MM.1S (cell line): ENCODE measurements around the gene ARHGAP45.

Source experiments
- DNase-seq: peaks from one replicate; pipeline ENCODE4 v3.0.0-alpha.2; 2015
- H2AFZ ChIP-seq: fragments of 300-600 bp; sonication (generic); 2 replicates; pipeline ENCODE4 v1.6.0; 2016; ENCODE audit warnings: antibody characterized with exemption, low read length
- H3F3A ChIP-seq: fragments of 300-600 bp; sonication (generic); 2 replicates; pipeline ENCODE4 v1.6.1; 2016; ENCODE audit warnings: mild to moderate bottlenecking, antibody characterized with exemption, low read length, moderate library complexity, mixed read lengths; ENCODE audit not compliant: insufficient read depth
- H3K27ac ChIP-seq: fragments of 300-600 bp; sonication (generic); 2 replicates; pipeline ENCODE4 v1.5.1; 2016; ENCODE audit warnings: mild to moderate bottlenecking, low read length
- H3K27me3 ChIP-seq: fragments of 300-600 bp; sonication (generic); replicated peaks from 2 replicates; pipeline ENCODE4 v1.6.0; 2016; ENCODE audit warnings: low read length; ENCODE audit not compliant: insufficient read depth
- H3K36me3 ChIP-seq: fragments of 300-600 bp; sonication (generic); replicated peaks from 2 replicates; pipeline ENCODE4 v1.6.1; 2016; ENCODE audit warnings: mild to moderate bottlenecking, low read length, mixed read lengths; ENCODE audit not compliant: insufficient read depth
- H3K4me1 ChIP-seq: fragments of 300-600 bp; sonication (generic); 2 replicates; pipeline ENCODE4 v1.6.1; 2016; ENCODE audit warnings: low read length, mixed read lengths
- H3K4me2 ChIP-seq: fragments of 300-600 bp; sonication (generic); 2 replicates; pipeline ENCODE4 v1.6.0; 2016; ENCODE audit warnings: low read depth, low read length
- H3K4me3 ChIP-seq: fragments of 300-600 bp; sonication (generic); 2 replicates; pipeline ENCODE4 v1.5.1; 2016; ENCODE audit warnings: low read length, mixed read lengths
- H3K79me2 ChIP-seq: fragments of 300-600 bp; sonication (generic); 2 replicates; pipeline ENCODE4 v1.6.1; 2016; ENCODE audit warnings: mixed run types, low read length, mixed read lengths
- H3K9ac ChIP-seq: fragments of 300-600 bp; sonication (generic); 2 replicates; pipeline ENCODE4 v1.6.1; 2016; ENCODE audit warnings: low read length, mixed read lengths
- H3K9me2 ChIP-seq: fragments of 300-600 bp; sonication (generic); replicated peaks from 2 replicates; pipeline ENCODE4 v1.6.1; 2016; ENCODE audit warnings: mild to moderate bottlenecking, low read length, mixed read lengths; ENCODE audit not compliant: insufficient read depth
- H3K9me3 ChIP-seq: fragments of 300-600 bp; sonication (generic); replicated peaks from 2 replicates; pipeline ENCODE4 v1.6.1; 2016; ENCODE audit warnings: mild to moderate bottlenecking, low read length, mixed read lengths; ENCODE audit not compliant: insufficient read depth
- H4K20me1 ChIP-seq: fragments of 300-600 bp; sonication (generic); 2 replicates; pipeline ENCODE4 v1.6.1; 2016; ENCODE audit warnings: mild to moderate bottlenecking, low read length, moderate library complexity, mixed read lengths; ENCODE audit not compliant: insufficient read depth
- EZH2 ChIP-seq: fragments of 300-600 bp; sonication (generic); optimal IDR thresholded peaks from 2 replicates; pipeline ENCODE3; 2017; ENCODE audit warnings: low read depth, mild to moderate bottlenecking, antibody characterized with exemption, low read length, mixed read lengths
- EZH2phosphoT487 ChIP-seq: fragments of 300-600 bp; sonication (generic); IDR thresholded peaks from 2 replicates; pipeline ENCODE4 v1.6.1; 2018; ENCODE audit warnings: antibody characterized with exemption, low read length
- TF ChIP-seq, protein P1 (sequence below): fragments of 300-600 bp; sonication (generic); IDR thresholded peaks from 2 replicates; pipeline ENCODE4 v1.5.1; 2016; ENCODE audit warnings: antibody characterized with exemption, low read length, mixed read lengths

The ARHGAP45 gene

GRCh38 chr19:1086613-1087012, 19.6 kb downstream of the ARHGAP45 start:
- Histone ChIP-seq H3K4me3 (no peak overlapping the region), H3K9me2 (no peaks in the 10 kb centered on the region), H3K36me3 (peaks cover 20% of the 10 kb centered on the region), H3K9ac (no peak overlapping the region), H3K4me1 (peaks cover 6% of the 10 kb centered on the region; the same call in 1 of the 2 replicates), H3K9me3 (no peaks in the 10 kb centered on the region), H4K20me1 (0 out of 2 replicates have a peak, but pooled peaks cover 7% of the 10 kb centered on the region), H3K79me2 (peaks cover 32% of the 10 kb centered on the region), H2AFZ (no peak overlapping the region), H3K27ac (no peak overlapping the region), H3K4me2 (no peak overlapping the region), H3K27me3 (no peaks in the 10 kb centered on the region), H3F3A (peaks cover 50% of the 10 kb centered on the region)
- TF ChIP-seq, protein P1, sequence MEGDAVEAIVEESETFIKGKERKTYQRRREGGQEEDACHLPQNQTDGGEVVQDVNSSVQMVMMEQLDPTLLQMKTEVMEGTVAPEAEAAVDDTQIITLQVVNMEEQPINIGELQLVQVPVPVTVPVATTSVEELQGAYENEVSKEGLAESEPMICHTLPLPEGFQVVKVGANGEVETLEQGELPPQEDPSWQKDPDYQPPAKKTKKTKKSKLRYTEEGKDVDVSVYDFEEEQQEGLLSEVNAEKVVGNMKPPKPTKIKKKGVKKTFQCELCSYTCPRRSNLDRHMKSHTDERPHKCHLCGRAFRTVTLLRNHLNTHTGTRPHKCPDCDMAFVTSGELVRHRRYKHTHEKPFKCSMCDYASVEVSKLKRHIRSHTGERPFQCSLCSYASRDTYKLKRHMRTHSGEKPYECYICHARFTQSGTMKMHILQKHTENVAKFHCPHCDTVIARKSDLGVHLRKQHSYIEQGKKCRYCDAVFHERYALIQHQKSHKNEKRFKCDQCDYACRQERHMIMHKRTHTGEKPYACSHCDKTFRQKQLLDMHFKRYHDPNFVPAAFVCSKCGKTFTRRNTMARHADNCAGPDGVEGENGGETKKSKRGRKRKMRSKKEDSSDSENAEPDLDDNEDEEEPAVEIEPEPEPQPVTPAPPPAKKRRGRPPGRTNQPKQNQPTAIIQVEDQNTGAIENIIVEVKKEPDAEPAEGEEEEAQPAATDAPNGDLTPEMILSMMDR: no peak
- TF ChIP-seq EZH2 (no peak), EZH2phosphoT487 (no peak)
- no peak for DNase-seq

GRCh38 chr19:1087813-1088415, 20.9 kb downstream of the ARHGAP45 start:
- H3K9me3 ChIP-seq: no peaks in the 10 kb centered on the region
- no peaks in the 10 kb centered on the region for H3K27me3 ChIP-seq
- H3K9ac ChIP-seq: no peak overlapping the region
- H3K4me1 ChIP-seq: peaks cover 6% of the 10 kb centered on the region; the same call in 1 of the 2 replicates
- TF ChIP-seq EZH2phosphoT487: no peak
- no peak for TF ChIP-seq EZH2
- TF ChIP-seq, protein P1: peak; percentile 41
- no peak overlapping the region for H3K4me3 ChIP-seq
- peaks cover 18% of the 10 kb centered on the region for H3K36me3 ChIP-seq
- H3K9me2 ChIP-seq: no peaks in the 10 kb centered on the region
- H4K20me1 ChIP-seq: 0 out of 2 replicates have a peak, but pooled peaks cover 7% of the 10 kb centered on the region
- H3K27ac ChIP-seq: peak overlapping the region; percentile 53; the same call in 1 of the 2 replicates
- H2AFZ ChIP-seq: no peak overlapping the region
- peaks cover 48% of the 10 kb centered on the region for H3F3A ChIP-seq
- DNase-seq: peak; percentile 53
- H3K4me2 ChIP-seq: no peak overlapping the region
- H3K79me2 ChIP-seq: peaks cover 33% of the 10 kb centered on the region

DNA sequence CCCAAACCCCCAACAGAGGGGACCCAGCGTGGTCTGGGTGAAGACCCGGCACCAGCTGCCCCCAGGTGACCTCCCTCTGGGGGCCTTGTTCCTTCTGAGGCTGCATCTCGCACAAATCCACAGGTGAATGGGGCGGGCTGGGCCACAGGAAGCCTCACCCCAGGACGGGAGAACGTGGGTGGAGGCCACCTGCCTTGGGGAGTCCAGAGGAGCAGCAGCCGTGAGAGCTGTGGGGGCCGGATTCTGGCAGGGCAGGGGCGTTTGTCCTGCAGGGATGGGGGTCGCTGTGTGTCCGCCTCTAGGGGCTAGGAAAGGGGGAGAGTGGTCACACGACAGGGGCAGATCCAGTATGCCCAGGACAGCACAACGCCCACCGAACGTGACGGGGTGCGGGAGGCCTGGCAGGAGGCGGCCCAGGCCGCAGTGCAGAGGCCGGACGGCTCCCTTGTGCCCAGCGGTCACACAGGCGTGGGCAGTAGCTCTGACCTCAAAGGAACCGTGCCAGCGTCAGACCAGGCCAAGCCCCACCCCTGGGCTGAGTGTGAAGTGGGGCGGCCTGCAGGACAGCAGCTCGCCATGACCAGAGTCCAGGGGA, 21.5 kb downstream of the ARHGAP45 start:
- TF ChIP-seq, protein P1: no peak
- no peak for TF ChIP-seq EZH2phosphoT487
- TF ChIP-seq EZH2: no peak
- Histone ChIP-seq H3K79me2 (peaks cover 36% of the 10 kb centered on the region), H3K36me3 (peaks cover 14% of the 10 kb centered on the region; the same call in 1 of the 2 replicates), H4K20me1 (0 out of 2 replicates have a peak, but pooled peaks cover 3% of the 10 kb centered on the region), H3K9me3 (no peaks in the 10 kb centered on the region), H3K27ac (peak overlapping the region; percentile 53; the same call in 1 of the 2 replicates), H3F3A (peaks cover 43% of the 10 kb centered on the region), H3K9ac (no peak overlapping the region), H3K4me3 (no peak overlapping the region), H3K4me2 (no peak overlapping the region), H3K9me2 (no peaks in the 10 kb centered on the region), H3K4me1 (peaks cover 7% of the 10 kb centered on the region; the same call in 1 of the 2 replicates), H3K27me3 (no peaks in the 10 kb centered on the region), H2AFZ (no peak overlapping the region)
- no peak for DNase-seq
